Measurements from ENCODE around the gene RPL10.

Gene RPL10

DNA sequence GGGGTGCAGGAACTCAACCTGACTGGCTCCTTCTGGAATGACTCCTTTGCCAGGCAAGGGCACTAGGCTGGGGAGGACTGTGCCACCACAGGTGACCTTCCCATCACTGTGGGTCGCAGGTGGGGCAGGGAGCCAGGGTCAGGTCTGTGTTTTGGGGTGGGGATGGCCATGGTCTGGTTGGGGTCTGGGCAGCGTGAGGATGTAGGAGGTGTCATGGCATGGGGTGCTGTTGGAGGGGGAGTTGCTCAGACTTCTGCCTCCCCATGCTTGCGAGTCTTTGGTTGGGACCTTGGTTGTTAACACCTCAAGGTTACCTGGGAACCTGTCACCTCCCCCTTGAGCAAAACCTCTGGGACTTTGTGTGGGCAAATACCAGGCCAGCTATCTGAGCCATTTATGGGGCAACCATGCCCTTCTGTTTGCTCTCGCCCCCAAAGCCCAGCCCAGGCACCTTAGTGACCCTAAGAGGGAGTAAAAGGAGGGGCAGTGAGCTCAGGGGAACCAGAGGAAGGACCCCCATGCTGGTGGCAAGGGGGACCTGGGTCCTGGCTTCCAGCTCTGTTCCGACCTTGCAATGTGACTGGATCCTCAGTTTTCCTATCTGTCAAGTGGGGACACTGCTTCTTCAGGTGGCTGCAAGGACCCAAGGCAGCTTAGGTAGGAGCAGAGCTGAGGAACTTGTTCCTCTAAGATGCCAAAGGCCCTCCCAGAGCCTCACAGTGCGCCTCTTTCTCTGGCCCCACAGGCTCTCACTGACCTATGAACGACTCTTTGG is 36.4 kb downstream of the RPL10 start:
- H3K27ac ChIP-seq (ENCODE audit: low read depth, low read length) = no peak overlapping the region
- H3K9ac ChIP-seq (ENCODE audit: low read length) = no peak overlapping the region
- peaks cover 30% of the 10 kb centered on the region; the same call in 1 of the 2 replicates for H3K9me3 ChIP-seq (ENCODE audit: control insufficient read depth, insufficient read depth, low read depth, low read length)
- no peak overlapping the region for H3K4me3 ChIP-seq (ENCODE audit: low read depth, low read length)
- H3K27me3 ChIP-seq (ENCODE audit: control insufficient read depth, insufficient read depth, low read length) = no peaks in the 10 kb centered on the region
- H3K36me3 ChIP-seq (ENCODE audit: control insufficient read depth, insufficient read depth, low read length) = peaks cover 39% of the 10 kb centered on the region
- H3K4me1 ChIP-seq (ENCODE audit: control insufficient read depth, insufficient read depth, low read length) = peaks cover 27% of the 10 kb centered on the region; the same call in 1 of the 2 replicates

DNA sequence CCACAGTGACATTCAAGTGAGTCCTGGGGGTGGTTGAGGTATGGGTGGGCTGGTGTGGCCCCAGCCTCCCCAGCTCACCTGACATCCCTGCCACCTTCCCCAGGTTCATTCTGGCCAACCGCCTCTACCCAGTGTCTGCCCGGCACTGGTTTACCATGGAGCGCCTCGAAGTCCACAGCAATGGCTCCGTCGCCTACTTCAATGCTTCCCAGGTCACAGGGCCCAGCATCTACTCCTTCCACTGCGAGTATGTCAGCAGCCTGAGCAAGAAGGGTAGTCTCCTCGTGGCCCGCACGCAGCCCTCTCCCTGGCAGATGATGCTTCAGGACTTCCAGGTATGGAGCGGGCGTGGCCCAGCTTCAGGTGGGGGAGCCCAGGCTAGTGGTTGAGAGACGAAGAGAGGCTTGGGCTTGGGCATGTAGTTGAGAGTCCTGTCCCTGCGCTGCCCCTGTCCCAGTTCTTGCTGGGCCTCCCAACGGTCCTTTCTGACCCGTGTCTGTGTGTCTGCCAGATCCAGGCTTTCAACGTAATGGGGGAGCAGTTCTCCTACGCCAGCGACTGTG is 37.1 kb downstream of the RPL10 start:
- Histone ChIP-seq H3K9me3 (ENCODE audit: control insufficient read depth, insufficient read depth, low read depth, low read length) (peaks cover 33% of the 10 kb centered on the region; the same call in 1 of the 2 replicates), H3K4me3 (ENCODE audit: low read depth, low read length) (no peak overlapping the region), H3K9ac (ENCODE audit: low read length) (no peak overlapping the region), H3K4me1 (ENCODE audit: control insufficient read depth, insufficient read depth, low read length) (peaks cover 27% of the 10 kb centered on the region; the same call in 1 of the 2 replicates), H3K27me3 (ENCODE audit: control insufficient read depth, insufficient read depth, low read length) (no peaks in the 10 kb centered on the region), H3K27ac (ENCODE audit: low read depth, low read length) (no peak overlapping the region), H3K36me3 (ENCODE audit: control insufficient read depth, insufficient read depth, low read length) (peaks cover 45% of the 10 kb centered on the region)

DNA sequence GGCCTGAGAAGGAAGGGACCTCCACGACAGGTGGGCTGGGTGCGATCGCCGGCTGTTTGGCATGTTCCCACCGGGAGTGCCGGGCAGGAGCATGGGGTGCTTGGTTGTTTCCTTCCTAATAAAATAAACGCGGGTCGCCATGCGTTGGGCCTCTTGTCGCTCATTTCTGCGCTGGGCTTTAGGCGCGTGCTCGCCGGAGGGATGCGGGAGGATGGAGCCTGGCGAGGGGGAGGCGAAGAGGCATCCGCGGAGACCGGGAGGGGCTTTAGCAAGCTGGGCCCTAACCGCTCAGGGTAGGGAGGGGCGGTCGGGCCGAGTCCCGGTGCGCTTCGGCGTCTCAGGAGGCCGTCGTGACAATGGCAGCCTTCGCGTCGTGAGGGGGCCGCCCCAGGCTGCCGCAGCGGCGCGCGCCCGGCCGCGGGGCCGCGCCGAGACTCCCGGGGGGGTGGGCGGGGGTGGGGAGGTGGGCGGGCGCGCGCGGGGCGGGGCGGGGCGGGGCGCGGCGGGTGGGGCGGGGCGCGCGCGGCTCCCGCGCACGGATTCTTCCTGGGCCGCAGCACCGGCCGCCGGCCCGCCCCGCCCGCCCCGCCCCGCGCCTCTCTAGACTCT is 38.3 kb downstream of the RPL10 start:
- peaks cover 19% of the 10 kb centered on the region; the same call in 1 of the 2 replicates for H3K4me1 ChIP-seq (ENCODE audit: control insufficient read depth, insufficient read depth, low read length)
- H3K36me3 ChIP-seq (ENCODE audit: control insufficient read depth, insufficient read depth, low read length) = peaks cover 57% of the 10 kb centered on the region
- peak overlapping the region; percentile 89; the same call in 1 of the 2 replicates for H3K27ac ChIP-seq (ENCODE audit: low read depth, low read length)
- no peaks in the 10 kb centered on the region for H3K27me3 ChIP-seq (ENCODE audit: control insufficient read depth, insufficient read depth, low read length)
- H3K9ac ChIP-seq (ENCODE audit: low read length) = peak overlapping the region; percentile 86
- H3K9me3 ChIP-seq (ENCODE audit: control insufficient read depth, insufficient read depth, low read depth, low read length) = peaks cover 35% of the 10 kb centered on the region; the same call in 1 of the 2 replicates
- H3K4me3 ChIP-seq (ENCODE audit: low read depth, low read length) = peak overlapping the region; percentile 75

DNA sequence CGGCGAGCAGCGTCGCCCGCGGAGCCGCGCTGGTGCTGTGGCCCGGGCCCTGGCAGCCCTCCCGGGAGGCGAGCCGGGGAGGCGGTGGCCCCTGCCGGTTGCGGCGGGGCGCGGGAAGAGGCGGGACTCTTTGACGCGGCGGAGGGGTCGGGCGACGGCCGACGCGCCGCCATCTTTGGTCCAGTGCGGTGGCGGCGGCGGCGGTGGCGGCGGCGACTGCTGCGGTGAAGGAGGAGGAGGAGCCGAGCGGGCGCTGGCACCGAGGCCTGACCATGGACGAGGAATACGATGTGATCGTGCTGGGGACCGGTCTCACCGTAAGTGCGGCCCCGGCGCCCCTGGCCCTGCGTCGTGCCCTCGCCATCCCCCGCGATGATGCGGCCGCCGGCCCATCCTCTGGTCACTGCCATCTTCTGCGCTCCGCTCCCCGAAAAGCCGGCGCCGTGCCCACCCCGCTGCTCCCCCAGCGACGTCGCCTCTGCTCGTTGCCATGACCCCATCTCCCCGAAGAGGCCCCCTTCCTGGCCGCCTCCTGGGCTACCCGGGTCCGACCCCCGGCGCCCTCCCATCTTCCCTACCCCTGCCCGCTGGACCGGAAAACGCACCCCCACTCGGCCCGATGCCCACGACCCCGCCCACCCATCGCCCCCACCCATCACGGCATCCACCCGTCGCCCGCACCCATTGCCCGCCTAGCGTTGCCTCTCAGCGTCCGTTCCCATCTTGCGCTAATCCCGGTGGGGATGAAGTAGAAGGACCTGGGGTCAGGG is 39.0 kb downstream of the RPL10 start, which contains the start of gene GDI1:
Gene GDI1 (plus strand): TSS at position 172 of the 770 bp plus-strand sequence. CDS start 101 bp downstream, at position 273.
- Histone ChIP-seq H3K27me3 (ENCODE audit: control insufficient read depth, insufficient read depth, low read length) (no peaks in the 10 kb centered on the region), H3K36me3 (ENCODE audit: control insufficient read depth, insufficient read depth, low read length) (peaks cover 57% of the 10 kb centered on the region), H3K27ac (ENCODE audit: low read depth, low read length) (peak within 1 kb of the TSS; percentile 89; the same call in 1 of the 2 replicates), H3K9me3 (ENCODE audit: control insufficient read depth, insufficient read depth, low read depth, low read length) (peaks cover 36% of the 10 kb centered on the region; the same call in 1 of the 2 replicates), H3K4me1 (ENCODE audit: control insufficient read depth, insufficient read depth, low read length) (peaks cover 17% of the 10 kb centered on the region; the same call in 1 of the 2 replicates), H3K9ac (ENCODE audit: low read length) (peak within 1 kb of the TSS; percentile 86), H3K4me3 (ENCODE audit: low read depth, low read length) (peak within 1 kb of the TSS; percentile 75)

DNA sequence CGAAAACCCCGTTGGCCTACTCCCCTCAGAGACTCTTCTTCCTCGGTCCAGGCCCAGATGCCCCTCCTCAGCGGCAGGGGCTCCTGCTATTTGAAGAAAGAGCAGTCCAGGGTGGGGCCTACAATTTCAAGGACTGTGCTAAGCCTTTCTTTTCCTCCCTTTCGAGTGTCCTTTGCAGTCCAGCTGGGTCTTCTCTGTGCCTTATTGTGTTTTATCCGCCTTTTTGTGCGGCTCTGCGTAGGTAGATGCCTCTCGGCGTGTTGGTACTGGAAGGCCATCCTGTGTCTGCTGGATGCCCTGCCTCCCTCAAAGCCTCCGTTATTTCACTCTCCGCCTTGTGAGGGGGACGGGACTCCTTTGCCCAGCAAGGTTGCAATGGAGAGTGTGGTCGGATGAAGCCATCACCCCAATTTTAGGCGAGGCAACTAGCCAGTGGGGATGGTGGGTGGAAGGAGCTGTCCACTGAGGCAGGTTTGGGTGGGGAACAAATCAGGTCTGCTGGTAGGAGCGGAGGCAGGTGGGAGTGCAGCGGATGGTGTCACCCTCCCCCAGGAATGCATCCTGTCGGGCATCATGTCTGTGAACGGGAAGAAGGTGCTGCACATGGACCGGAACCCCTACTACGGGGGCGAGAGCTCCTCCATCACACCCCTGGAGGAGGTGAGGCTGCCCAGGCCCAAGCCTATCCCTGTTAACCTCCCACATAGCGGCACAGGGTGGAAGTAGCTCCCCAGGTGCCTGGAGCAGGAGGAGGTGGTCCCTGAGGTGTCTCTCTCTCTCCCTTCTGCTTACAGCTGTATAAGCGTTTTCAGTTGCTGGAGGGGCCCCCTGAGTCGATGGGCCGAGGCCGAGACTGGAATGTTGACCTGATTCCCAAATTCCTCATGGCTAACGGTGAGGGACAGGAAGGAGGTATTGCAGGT is 40.1 kb downstream of the RPL10 start:
- peaks cover 53% of the 10 kb centered on the region for H3K36me3 ChIP-seq (ENCODE audit: control insufficient read depth, insufficient read depth, low read length)
- peak overlapping the region; percentile 52 for H3K9ac ChIP-seq (ENCODE audit: low read length)
- H3K27me3 ChIP-seq (ENCODE audit: control insufficient read depth, insufficient read depth, low read length) = no peaks in the 10 kb centered on the region
- H3K4me3 ChIP-seq (ENCODE audit: low read depth, low read length) = peak overlapping the region; percentile 75
- peaks cover 20% of the 10 kb centered on the region; the same call in 1 of the 2 replicates for H3K4me1 ChIP-seq (ENCODE audit: control insufficient read depth, insufficient read depth, low read length)
- no peak overlapping the region for H3K27ac ChIP-seq (ENCODE audit: low read depth, low read length)
- peaks cover 32% of the 10 kb centered on the region; the same call in 1 of the 2 replicates for H3K9me3 ChIP-seq (ENCODE audit: control insufficient read depth, insufficient read depth, low read depth, low read length)

DNA sequence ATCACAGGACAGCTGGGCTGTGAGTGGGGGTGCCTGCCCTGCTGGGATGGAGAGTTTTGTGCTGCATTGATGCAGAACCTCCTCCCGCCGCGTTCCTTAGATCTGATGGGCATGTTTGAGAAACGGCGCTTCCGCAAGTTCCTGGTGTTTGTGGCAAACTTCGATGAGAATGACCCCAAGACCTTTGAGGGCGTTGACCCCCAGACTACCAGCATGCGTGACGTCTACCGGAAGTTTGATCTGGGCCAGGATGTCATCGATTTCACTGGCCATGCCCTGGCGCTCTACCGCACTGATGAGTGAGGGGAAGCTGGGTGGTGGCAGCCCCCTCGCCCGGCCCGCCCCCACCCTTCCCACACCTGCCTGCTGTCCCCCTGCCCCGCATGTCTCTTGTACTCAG is 41.7 kb downstream of the RPL10 start:
- peaks cover 20% of the 10 kb centered on the region; the same call in 1 of the 2 replicates for H3K4me1 ChIP-seq (ENCODE audit: control insufficient read depth, insufficient read depth, low read length)
- H3K9ac ChIP-seq (ENCODE audit: low read length) = no peak overlapping the region
- H3K4me3 ChIP-seq (ENCODE audit: low read depth, low read length) = no peak overlapping the region
- no peak overlapping the region for H3K27ac ChIP-seq (ENCODE audit: low read depth, low read length)
- peaks cover 28% of the 10 kb centered on the region; the same call in 1 of the 2 replicates for H3K9me3 ChIP-seq (ENCODE audit: control insufficient read depth, insufficient read depth, low read depth, low read length)
- H3K36me3 ChIP-seq (ENCODE audit: control insufficient read depth, insufficient read depth, low read length) = peaks cover 39% of the 10 kb centered on the region
- H3K27me3 ChIP-seq (ENCODE audit: control insufficient read depth, insufficient read depth, low read length) = no peaks in the 10 kb centered on the region

DNA sequence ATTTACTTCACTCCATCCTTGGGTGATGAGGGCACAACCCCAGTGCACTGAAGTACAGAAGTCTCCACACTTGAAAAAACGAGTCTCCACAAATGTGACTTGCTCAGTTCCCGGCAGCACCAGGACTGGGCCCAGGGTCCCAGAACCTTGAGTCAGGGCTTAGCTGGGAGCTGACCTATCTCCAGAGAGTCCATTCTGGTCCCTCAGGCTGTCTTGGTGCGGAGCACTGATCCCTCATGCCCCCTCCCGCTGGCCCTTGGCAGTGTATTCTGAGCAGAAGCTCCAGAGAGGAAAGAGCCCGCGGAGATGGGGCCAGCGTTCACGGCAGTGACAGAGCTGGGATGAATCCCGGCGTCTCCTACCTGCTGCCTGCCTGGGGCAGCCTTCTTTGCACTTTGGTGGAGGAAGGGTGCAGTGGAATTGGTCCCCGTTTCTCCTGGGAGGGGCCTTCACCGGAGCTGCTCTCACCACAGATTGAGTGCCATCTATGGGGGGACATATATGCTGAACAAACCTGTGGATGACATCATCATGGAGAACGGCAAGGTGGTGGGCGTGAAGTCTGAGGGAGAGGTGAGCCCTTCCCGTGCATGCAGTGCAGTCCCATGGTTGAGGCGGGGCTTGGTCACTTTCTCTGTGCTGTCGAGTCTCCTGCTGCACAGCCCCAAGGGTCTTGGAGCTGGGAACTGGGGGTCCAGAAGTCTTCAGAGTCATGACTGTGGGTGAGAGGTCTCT is 42.6 kb downstream of the RPL10 start:
- Histone ChIP-seq H3K27me3 (ENCODE audit: control insufficient read depth, insufficient read depth, low read length) (no peaks in the 10 kb centered on the region), H3K4me3 (ENCODE audit: low read depth, low read length) (no peak overlapping the region), H3K36me3 (ENCODE audit: control insufficient read depth, insufficient read depth, low read length) (peaks cover 44% of the 10 kb centered on the region), H3K9ac (ENCODE audit: low read length) (no peak overlapping the region), H3K27ac (ENCODE audit: low read depth, low read length) (no peak overlapping the region), H3K4me1 (ENCODE audit: control insufficient read depth, insufficient read depth, low read length) (peaks cover 20% of the 10 kb centered on the region; the same call in 1 of the 2 replicates), H3K9me3 (ENCODE audit: control insufficient read depth, insufficient read depth, low read depth, low read length) (peaks cover 31% of the 10 kb centered on the region; the same call in 1 of the 2 replicates)

DNA sequence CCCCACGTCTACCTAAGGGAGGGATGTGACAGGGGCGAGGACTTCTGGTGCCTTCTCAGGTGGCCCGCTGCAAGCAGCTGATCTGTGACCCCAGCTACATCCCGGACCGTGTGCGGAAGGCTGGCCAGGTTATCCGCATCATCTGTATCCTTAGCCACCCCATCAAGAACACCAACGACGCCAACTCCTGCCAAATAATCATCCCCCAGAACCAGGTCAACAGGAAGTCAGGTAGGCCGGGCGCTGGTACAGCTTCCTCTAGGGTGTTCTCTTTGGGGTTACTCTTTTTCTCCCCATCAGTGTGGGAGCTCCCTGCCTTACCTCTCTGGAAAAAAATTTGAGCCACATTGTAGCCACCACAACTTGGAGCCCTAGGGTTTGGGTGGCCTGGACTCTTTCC is 43.4 kb downstream of the RPL10 start:
- Histone ChIP-seq H3K9ac (ENCODE audit: low read length) (no peak overlapping the region), H3K4me3 (ENCODE audit: low read depth, low read length) (no peak overlapping the region), H3K27ac (ENCODE audit: low read depth, low read length) (no peak overlapping the region), H3K36me3 (ENCODE audit: control insufficient read depth, insufficient read depth, low read length) (peaks cover 48% of the 10 kb centered on the region), H3K9me3 (ENCODE audit: control insufficient read depth, insufficient read depth, low read depth, low read length) (peaks cover 31% of the 10 kb centered on the region; the same call in 1 of the 2 replicates), H3K4me1 (ENCODE audit: control insufficient read depth, insufficient read depth, low read length) (peaks cover 16% of the 10 kb centered on the region; the same call in 1 of the 2 replicates), H3K27me3 (ENCODE audit: control insufficient read depth, insufficient read depth, low read length) (no peaks in the 10 kb centered on the region)

DNA sequence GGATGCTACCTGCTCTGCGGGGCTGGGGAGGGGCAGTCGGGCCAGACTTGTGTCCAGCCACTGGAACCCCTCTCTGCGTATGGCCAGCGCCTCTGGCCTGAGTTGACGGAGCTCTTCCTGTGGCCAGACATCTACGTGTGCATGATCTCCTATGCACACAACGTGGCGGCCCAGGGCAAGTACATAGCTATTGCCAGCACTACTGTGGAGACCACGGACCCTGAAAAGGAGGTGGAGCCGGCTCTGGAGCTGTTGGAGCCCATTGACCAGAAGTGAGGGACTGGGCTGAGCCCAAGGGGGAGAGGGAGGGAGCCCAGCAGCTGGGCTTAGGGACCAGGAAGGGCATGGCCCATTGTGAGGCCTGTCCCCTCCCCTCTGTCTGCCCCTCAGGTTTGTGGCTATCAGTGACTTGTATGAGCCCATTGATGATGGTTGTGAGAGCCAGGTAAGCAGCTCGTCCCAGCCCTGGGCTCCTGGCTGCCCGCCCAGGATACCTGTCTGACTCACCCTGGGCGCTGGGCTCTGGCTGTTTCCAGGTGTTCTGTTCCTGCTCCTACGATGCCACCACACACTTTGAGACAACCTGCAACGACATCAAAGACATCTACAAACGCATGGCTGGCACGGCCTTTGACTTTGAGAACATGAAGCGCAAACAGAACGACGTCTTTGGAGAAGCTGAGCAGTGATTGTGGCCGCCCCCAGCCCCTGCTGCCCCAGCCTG is 44.0 kb downstream of the RPL10 start:
- Histone ChIP-seq H3K27ac (ENCODE audit: low read depth, low read length) (no peak overlapping the region), H3K4me1 (ENCODE audit: control insufficient read depth, insufficient read depth, low read length) (peaks cover 16% of the 10 kb centered on the region; the same call in 1 of the 2 replicates), H3K4me3 (ENCODE audit: low read depth, low read length) (no peak overlapping the region), H3K9me3 (ENCODE audit: control insufficient read depth, insufficient read depth, low read depth, low read length) (peaks cover 35% of the 10 kb centered on the region; the same call in 1 of the 2 replicates), H3K27me3 (ENCODE audit: control insufficient read depth, insufficient read depth, low read length) (no peaks in the 10 kb centered on the region), H3K36me3 (ENCODE audit: control insufficient read depth, insufficient read depth, low read length) (peaks cover 53% of the 10 kb centered on the region), H3K9ac (ENCODE audit: low read length) (no peak overlapping the region)
